GM21528 (cell line): ENCODE data around the gene KCNJ10.

Experiments used
- ATAC-seq: cut with Tn5 transposase; IDR thresholded peaks from one replicate; pipeline ENCODE4 v1.9.1; 2021; ENCODE audit warnings: mild to moderate bottlenecking, moderate library complexity; ENCODE audit not compliant: unreplicated experiment, low FRiP score

The KCNJ10 gene

GRCh38 chr1:159999204-159999603 lies 70.8 kb downstream of the KCNJ10 start:
- no peak for ATAC-seq

DNA sequence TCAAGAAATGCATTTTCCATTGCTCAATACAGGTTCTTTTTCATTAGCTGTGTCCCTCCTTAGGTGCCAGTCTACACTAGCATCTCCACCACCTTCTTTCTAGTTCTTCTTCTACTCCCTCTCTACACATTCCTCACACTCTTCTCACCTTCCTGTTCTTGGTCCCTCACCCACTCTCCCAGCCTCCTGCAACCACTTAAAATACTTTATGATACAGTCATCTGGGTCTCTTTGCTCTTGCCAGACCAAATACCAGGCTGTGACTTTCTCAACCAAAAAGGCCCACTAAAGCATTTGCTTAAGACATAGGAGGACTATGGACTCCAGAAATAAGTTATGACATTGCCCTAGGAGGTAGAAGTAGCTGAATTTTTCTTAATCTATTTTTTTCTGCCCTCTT lies 73.3 kb downstream of the KCNJ10 start:
- no peak for ATAC-seq

- ATAC-seq, result no peak
Measured at GRCh38 chr1:159994896-159995295, 75.1 kb downstream of the KCNJ10 start.

GRCh38 chr1:159993911-159994310 lies 76.0 kb downstream of the KCNJ10 start:
- ATAC-seq, result no peak

DNA sequence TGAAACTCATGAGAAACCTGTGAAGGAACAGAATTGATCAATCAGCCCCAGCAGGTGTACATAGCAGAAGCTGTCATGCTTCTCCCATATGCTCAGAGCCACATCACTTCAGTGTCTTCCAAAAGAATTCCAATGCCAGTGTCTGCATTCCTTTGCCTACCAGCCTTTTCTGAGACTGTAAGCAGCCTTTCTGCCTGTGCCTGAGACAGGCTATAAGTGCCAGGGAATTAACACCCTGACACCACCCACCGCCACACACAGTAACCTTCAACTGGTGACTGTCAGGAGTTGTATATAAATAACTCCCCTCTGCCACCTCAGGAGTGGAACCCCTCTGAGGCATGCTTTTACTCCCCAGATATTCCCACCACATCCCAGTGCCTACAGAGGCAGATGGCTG lies 77.8 kb downstream of the KCNJ10 start:
- no peak for ATAC-seq

- no peak for ATAC-seq
Measured at GRCh38 chr1:159991513-159991912, 78.4 kb downstream of the KCNJ10 start.

GRCh38 chr1:159990005-159990404 lies 80.0 kb downstream of the KCNJ10 start:
- ATAC-seq, result no peak

DNA sequence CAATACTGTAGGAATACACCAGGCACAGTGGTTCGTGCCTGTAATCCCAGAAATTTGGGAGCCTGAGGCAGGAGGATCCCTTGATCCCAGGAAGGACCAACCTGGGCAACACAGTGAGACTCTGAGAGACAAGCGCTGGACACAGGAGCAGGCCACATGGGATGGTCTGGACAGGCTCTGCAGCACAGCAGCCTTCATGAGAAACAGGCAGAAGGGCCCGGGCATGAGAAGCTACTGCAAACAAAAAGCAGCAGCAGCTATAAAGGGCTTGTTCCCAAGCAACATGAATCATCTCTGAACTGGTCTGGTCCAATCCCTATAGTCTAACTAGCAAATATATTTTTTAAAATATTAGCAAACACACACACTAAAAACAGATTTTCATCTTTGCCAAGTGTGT lies 80.4 kb downstream of the KCNJ10 start:
- no peak for ATAC-seq

GRCh38 chr1:159988006-159988405 lies 82.0 kb downstream of the KCNJ10 start:
- ATAC-seq, result no peak

DNA sequence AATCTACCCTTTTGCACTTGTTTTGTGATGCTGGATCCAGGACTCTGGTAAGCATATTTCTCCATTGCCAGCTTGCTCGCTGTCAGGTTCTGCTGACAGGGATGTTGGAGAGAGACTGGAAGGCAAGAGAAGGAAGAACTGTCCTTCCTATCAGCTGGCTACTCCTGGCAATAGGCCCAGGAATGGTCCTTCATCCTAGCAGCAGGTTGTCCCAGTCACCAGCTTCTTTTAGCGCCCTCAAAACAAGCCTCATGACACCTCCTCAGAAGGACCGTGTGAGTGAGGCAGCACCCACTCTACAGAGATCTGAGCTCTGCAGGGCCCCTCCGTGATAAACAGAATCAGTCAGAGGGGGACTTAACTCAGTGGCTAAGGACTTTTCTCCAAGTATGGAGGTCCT lies 82.8 kb downstream of the KCNJ10 start:
- ATAC-seq, result no peak

- ATAC-seq, result no peak
Measured at GRCh38 chr1:159986531-159986930, 83.4 kb downstream of the KCNJ10 start.

GRCh38 chr1:159986093-159986492 lies 83.9 kb downstream of the KCNJ10 start:
- ATAC-seq, result no peak

GRCh38 chr1:159985473-159985872 lies 84.5 kb downstream of the KCNJ10 start:
- ATAC-seq, result no peak

DNA sequence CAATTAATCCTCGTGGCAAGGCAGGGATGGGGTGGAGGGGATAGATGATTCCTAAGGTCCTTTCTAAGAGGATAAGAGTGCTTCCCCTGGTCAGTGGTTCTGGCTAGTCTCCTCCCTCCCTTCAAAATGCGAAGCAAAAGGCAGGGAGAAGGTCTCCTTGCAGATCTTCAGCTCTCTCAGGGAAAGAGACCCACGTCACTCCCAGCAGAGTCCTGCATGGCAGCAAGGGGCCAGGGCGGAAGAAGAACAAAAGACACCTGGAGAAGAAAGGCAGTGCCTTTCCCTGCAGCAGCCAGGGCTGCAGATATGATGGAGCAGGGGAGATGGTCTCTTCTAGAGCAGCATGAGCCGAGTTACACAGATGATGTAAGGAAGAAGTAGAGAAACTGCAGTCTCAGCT lies 86.3 kb downstream of the KCNJ10 start:
- ATAC-seq, result no peak

- no peak for ATAC-seq
Measured at GRCh38 chr1:159982280-159982679, 87.7 kb downstream of the KCNJ10 start.

GRCh38 chr1:159981351-159982055 lies 88.5 kb downstream of the KCNJ10 start:
- ATAC-seq, result no peak

DNA sequence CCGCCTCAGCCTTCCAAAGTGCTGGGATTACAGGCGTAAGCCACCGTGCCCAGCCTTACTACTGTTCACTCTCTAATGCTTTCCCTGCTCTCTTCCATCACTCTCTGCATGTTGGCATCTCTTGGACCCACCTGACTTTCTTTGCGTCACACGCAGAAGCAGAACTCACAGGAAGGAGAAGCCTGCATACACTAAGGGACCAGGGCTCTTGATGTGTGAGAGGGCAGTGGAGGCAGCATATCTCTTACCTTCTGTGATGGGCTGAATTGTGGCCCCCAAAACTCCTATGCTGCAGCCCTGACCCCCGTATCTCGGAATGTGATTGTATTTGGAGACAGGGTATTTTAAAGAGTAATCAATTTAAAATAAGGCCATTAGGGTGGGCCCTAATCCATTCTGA lies 89.2 kb downstream of the KCNJ10 start:
- ATAC-seq, result no peak

DNA sequence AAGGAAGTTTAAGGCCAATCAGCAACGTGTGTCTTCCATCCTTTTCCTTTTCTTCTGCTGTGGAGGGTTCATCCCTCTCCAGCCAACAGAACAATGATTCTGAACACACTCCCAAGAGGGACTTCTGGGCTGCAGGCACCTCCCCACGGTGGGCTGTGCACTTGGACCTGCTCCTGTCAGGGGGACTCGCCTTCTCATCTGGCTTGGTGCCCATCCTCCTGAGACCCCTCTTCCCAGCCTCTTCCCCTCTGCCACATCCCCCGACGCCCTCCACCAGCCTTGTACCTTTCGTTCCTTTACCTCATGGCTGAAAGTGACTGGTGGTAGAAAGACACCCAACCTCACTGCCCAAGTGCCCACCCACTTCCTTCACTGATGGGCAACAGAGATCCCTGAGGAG lies 89.9 kb downstream of the KCNJ10 start:
- no peak for ATAC-seq

DNA sequence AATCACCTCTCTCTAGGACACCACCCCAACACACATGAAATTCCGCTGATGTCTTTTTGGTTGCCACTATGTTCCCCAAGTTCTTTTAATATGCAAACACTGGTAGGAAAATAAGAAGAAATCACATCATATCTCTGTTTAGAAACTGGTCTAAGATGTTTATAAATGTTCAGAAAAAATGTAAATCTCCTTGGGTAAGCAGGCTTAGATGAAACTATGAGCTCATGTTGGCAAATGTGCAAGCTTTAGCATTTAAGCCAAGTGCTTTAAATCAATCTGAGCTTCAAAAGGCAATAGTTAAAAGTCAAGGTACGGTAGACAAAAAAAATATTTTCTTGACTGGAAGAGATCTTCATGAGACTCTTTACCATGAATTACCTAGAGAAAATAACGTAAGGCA lies 90.7 kb downstream of the KCNJ10 start:
- no peak for ATAC-seq

- no peak for ATAC-seq
Measured at GRCh38 chr1:159978107-159978398, 91.9 kb downstream of the KCNJ10 start.

DNA sequence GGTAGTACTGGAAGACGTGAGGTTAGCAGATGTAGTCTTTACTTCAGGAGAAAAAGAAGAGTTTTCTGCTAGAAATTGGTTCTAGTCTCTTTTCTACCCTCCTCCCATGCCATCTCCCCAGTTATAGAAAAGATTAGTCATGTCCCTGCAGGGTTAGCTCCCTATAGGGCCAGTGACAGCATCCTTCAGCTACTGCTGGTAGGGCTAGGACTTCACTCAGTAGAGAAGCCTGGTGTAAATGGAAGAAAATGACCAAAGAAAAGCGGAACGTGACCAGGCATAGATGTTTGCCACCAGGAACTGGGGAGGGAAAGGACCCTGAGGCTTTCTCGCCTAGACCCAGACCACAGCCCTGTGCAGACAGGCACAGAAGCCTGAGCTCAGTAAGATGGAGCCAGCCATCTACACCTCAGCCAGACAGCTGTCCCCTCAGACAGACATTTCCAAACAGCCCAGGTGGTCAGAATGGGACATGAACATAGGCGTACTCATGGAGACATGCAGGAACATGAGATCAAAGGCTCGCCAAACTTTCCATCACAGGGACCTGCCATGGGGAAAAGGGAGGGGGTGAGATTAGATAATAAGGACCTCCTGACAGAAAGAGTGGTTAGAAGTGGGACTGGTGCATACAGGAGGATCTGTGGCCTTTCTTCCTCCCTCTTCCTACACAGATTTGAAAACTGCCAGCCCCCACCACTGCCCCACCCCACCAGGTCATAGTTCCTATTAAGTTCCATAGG lies 92.4 kb downstream of the KCNJ10 start:
- no peak for ATAC-seq

GRCh38 chr1:159974350-159974965 lies 95.5 kb downstream of the KCNJ10 start:
- no peak for ATAC-seq
